Spinal cord (tissue), 10 donors: ENCODE measurements around the gene SLC12A3. TPM values are rescaled to one million over a fixed set of nuclear protein-coding genes. Genes with fewer than 3 reads are reported as not detected.
"Not testable (repeated sequence)": the region's sequence is repeated elsewhere in the genome, so short reads cannot be mapped to it uniquely, and the experiment has no call there.

Experiments
- DNase-seq, 6 donors: peaks; one replicate each; pipeline versions ENCODE4 v3.0.0 to v3.0.0-alpha.2; 2013 to 2015; ENCODE audit warnings: low spot score in 6 of 6, low read depth in 4 of 6
- H3K27ac ChIP-seq: one replicate; pipeline ENCODE4 v1.5.1; 2013; ENCODE audit warnings: low read depth, low read length, control low read depth
- H3K27me3 ChIP-seq: one replicate; pipeline ENCODE4 v1.6.1; 2013; ENCODE audit warnings: low read length; ENCODE audit not compliant: control insufficient read depth, insufficient read depth
- H3K36me3 ChIP-seq: one replicate; pipeline ENCODE4 v1.6.1; 2013; ENCODE audit warnings: low read length; ENCODE audit not compliant: control insufficient read depth, insufficient read depth
- H3K4me1 ChIP-seq: one replicate; pipeline ENCODE4 v1.6.1; 2013; ENCODE audit warnings: low read length; ENCODE audit not compliant: control insufficient read depth, insufficient read depth
- H3K4me3 ChIP-seq: one replicate; pipeline ENCODE4 v1.5.1; 2013; ENCODE audit warnings: low read depth, low read length, control low read depth
- H3K9me3 ChIP-seq: one replicate; pipeline ENCODE4 v1.6.1; 2013; ENCODE audit warnings: low read length; ENCODE audit not compliant: control insufficient read depth, insufficient read depth
- WGBS: methylation state at CpG from one replicate; pipeline ENCODE4 v1.1.5; 2013; ENCODE audit warnings: missing lambda C conversion rate; ENCODE audit not compliant: insufficient coverage; 5-methylcytosine and 5-hydroxymethylcytosine counted together
- polyA plus RNA-seq, 2 donors: library from polyadenylated mRNA; unstranded; fragments of 120-200 nt; gene quantifications; one replicate each; pipeline ENCODE4 v1.2.1, GENCODE V29; 2013; ENCODE audit not compliant: insufficient read length in 2 of 2
- total RNA-seq, 2 donors: library from RNA; depleted of rRNA in 1 of 2; stranded (reverse); fragments of 120-200 nt in 1 of 2; fragments of >200 nt in 1 of 2; gene quantifications; one replicate each; pipeline versions ENCODE4 v1.2.3 to v1.2.4, GENCODE V29; 2013 to 2014
- donor health status: healthy.

SLC12A3 gene
- total and polyA plus RNA-seq, 4 donors, result 0.11 to 0.22 (median 0.15) TPM

GRCh38 chr16:56927471-56927870 lies 62.5 kb downstream of the SLC12A3 start:
- peaks cover under 1% of the 10 kb centered on the region for H3K36me3 ChIP-seq
- no CpG with 5 or more reads among the region's 2 CpGs for WGBS
- peaks cover 13% of the 10 kb centered on the region for H3K4me1 ChIP-seq
- H3K9me3 ChIP-seq, result no peaks in the 10 kb centered on the region
- H3K27me3 ChIP-seq, result no peaks in the 10 kb centered on the region
- no peak overlapping the region for H3K27ac ChIP-seq
- H3K4me3 ChIP-seq, result no peak overlapping the region
- no peak for DNase-seq

- Histone ChIP-seq H3K27ac (no peak overlapping the region), H3K4me3 (no peak overlapping the region), H3K4me1 (peaks cover 15% of the 10 kb centered on the region), H3K9me3 (no peaks in the 10 kb centered on the region), H3K36me3 (peaks cover 2% of the 10 kb centered on the region), H3K27me3 (no peaks in the 10 kb centered on the region)
- WGBS, result 92% methylated on average over 3 of the region's 4 CpGs
- DNase-seq, result no peak
These were observed 64.6 kb downstream of the SLC12A3 start for GRCh38 chr16:56929639-56930038.

- 51% methylated on average over 10 of the region's 15 CpGs for WGBS
- H3K9me3 ChIP-seq, result no peaks in the 10 kb centered on the region
- H3K27ac ChIP-seq, result peak overlapping the region; percentile 96
- DNase-seq, result peak in 2 of 6 donors; percentile 41 to 46
- peaks cover 17% of the 10 kb centered on the region for H3K4me1 ChIP-seq
- peaks cover 2% of the 10 kb centered on the region for H3K36me3 ChIP-seq
- H3K27me3 ChIP-seq, result no peaks in the 10 kb centered on the region
- peak overlapping the region; percentile 99 for H3K4me3 ChIP-seq
These were observed 65.7 kb downstream of the SLC12A3 start for GRCh38 chr16:56930486-56931270.

GRCh38 chr16:56931271-56931891 lies 66.4 kb downstream of the SLC12A3 start:
- H3K27ac ChIP-seq, result peak overlapping the region; percentile 96
- WGBS, result 6% methylated on average over 19 of the region's 25 CpGs
- H3K36me3 ChIP-seq, result peaks cover 2% of the 10 kb centered on the region
- no peaks in the 10 kb centered on the region for H3K9me3 ChIP-seq
- DNase-seq, result peak in 2 of 6 donors; percentile 62
- peaks cover 17% of the 10 kb centered on the region for H3K4me1 ChIP-seq
- no peaks in the 10 kb centered on the region for H3K27me3 ChIP-seq
- H3K4me3 ChIP-seq, result peak overlapping the region; percentile 99

- Histone ChIP-seq H3K4me3 (peak within 1 kb of the TSS; percentile 99), H3K9me3 (no peaks in the 10 kb centered on the region), H3K4me1 (peaks cover 17% of the 10 kb centered on the region), H3K27me3 (no peaks in the 10 kb centered on the region), H3K27ac (peak within 1 kb of the TSS; percentile 96), H3K36me3 (peaks cover 2% of the 10 kb centered on the region)
- under 1% methylated on average over 83 of the region's 83 CpGs for WGBS
- DNase-seq, result peak; percentile 93 to 99 (median 96)
These were observed 67.1 kb downstream of the SLC12A3 start, which contains the start of gene HERPUD1 for GRCh38 chr16:56931892-56932720. Gene HERPUD1 (plus strand): TSS chr16:56932142. CDS start chr16:56932245, 103 bp downstream.

GRCh38 chr16:56932721-56933619 lies 68.0 kb downstream of the SLC12A3 start:
- no peaks in the 10 kb centered on the region for H3K9me3 ChIP-seq
- 2% methylated on average over 19 of the region's 25 CpGs for WGBS
- peak overlapping the region; percentile 99 for H3K4me3 ChIP-seq
- DNase-seq, result peak in 3 of 6 donors; percentile 36 to 82 (median 69)
- H3K4me1 ChIP-seq, result peaks cover 17% of the 10 kb centered on the region
- H3K36me3 ChIP-seq, result peaks cover 5% of the 10 kb centered on the region
- no peaks in the 10 kb centered on the region for H3K27me3 ChIP-seq
- H3K27ac ChIP-seq, result peak overlapping the region; percentile 95

GRCh38 chr16:56933828-56934598 lies 69.0 kb downstream of the SLC12A3 start:
- peak overlapping the region; percentile 95 for H3K27ac ChIP-seq
- no CpG with 5 or more reads among the region's 8 CpGs for WGBS
- H3K9me3 ChIP-seq, result no peaks in the 10 kb centered on the region
- H3K36me3 ChIP-seq, result peaks cover 11% of the 10 kb centered on the region
- DNase-seq, result no peak
- H3K4me3 ChIP-seq, result peak overlapping the region; percentile 99
- no peaks in the 10 kb centered on the region for H3K27me3 ChIP-seq
- H3K4me1 ChIP-seq, result peaks cover 17% of the 10 kb centered on the region

- not testable (repeated sequence) for DNase-seq, H3K9me3 ChIP-seq, H3K27ac ChIP-seq, H3K27me3 ChIP-seq
- H3K4me3 ChIP-seq, result peak overlapping the region; percentile 99
- H3K4me1 ChIP-seq, result peaks cover 17% of the 10 kb centered on the region
- H3K36me3 ChIP-seq, result peaks cover 15% of the 10 kb centered on the region
- 20% methylated on average over 1 of the region's 8 CpGs for WGBS
These were observed 69.7 kb downstream of the SLC12A3 start for GRCh38 chr16:56934599-56935145.
